ENCODE measurements around the gene KDM2B.

GRCh38 chr12:121523741-121524140, 57.1 kb downstream of the KDM2B start:
- TF ChIP-seq CTCF (IDR thresholded peaks at IDR 0.05) (no peak), POLR2A (IDR thresholded peaks at IDR 0.05) (no peak), POLR2AphosphoS5 (IDR thresholded peaks at IDR 0.05; ENCODE audit: insufficient read depth in 1 of 2, low read depth in 1 of 2) (no peak)

Data from vagina (tissue), 2 donors.